Glutamatergic neuron (in vitro differentiated cells): ENCODE results near the gene NTF3. TPM values are rescaled to one million over a fixed set of nuclear protein-coding genes. Genes with fewer than 3 reads are reported as not detected.

Experiments
- DNase-seq: peaks from one replicate; pipeline ENCODE4 v3.0.0; 2022
- H3K27ac Mint-ChIP-seq: one replicate; pipeline ENCODE4 v1.8.0; 2020; ENCODE audit warnings: mild to moderate bottlenecking, mixed read lengths, inconsistent platforms; ENCODE audit not compliant: unreplicated experiment
- H3K27me3 Mint-ChIP-seq: one replicate; pipeline ENCODE4 v1.8.0; 2020; ENCODE audit warnings: mild to moderate bottlenecking, moderate library complexity, mixed read lengths, inconsistent platforms; ENCODE audit not compliant: unreplicated experiment
- H3K36me3 Mint-ChIP-seq: one replicate; pipeline ENCODE4 v1.8.0; 2020; ENCODE audit warnings: mild to moderate bottlenecking, mixed read lengths, inconsistent platforms; ENCODE audit not compliant: unreplicated experiment
- H3K4me1 Mint-ChIP-seq: one replicate; pipeline ENCODE4 v1.8.0; 2020; ENCODE audit warnings: mild to moderate bottlenecking, low read depth, mixed read lengths, inconsistent platforms; ENCODE audit not compliant: unreplicated experiment
- H3K4me3 Mint-ChIP-seq: one replicate; pipeline ENCODE4 v1.8.0; 2020; ENCODE audit warnings: mild to moderate bottlenecking, mixed read lengths, inconsistent platforms; ENCODE audit not compliant: unreplicated experiment
- H3K9me3 Mint-ChIP-seq: one replicate; pipeline ENCODE4 v1.8.0; 2020; ENCODE audit warnings: mild to moderate bottlenecking, moderate library complexity, mixed read lengths, inconsistent platforms; ENCODE audit not compliant: unreplicated experiment
- total RNA-seq: library from RNA; stranded (reverse); fragmentation: NEBNext Ultra II Directional; extraction: Animal tissue kit (Norgen Biotek cat#: 25700); gene quantifications from one replicate; pipeline ENCODE4 v1.2.1, GENCODE V29; 2021; ENCODE audit not compliant: unreplicated experiment
- TF ChIP-seq, protein P1 (sequence below): fragments of 200-600 bp; sonication (generic); IDR thresholded peaks from one replicate; pipeline ENCODE4 v1.5.0; 2021; ENCODE audit not compliant: partially characterized antibody, unreplicated experiment

NTF3 gene
- total RNA-seq, 1 donor from 2014 or later, result 5.0 TPM

DNA sequence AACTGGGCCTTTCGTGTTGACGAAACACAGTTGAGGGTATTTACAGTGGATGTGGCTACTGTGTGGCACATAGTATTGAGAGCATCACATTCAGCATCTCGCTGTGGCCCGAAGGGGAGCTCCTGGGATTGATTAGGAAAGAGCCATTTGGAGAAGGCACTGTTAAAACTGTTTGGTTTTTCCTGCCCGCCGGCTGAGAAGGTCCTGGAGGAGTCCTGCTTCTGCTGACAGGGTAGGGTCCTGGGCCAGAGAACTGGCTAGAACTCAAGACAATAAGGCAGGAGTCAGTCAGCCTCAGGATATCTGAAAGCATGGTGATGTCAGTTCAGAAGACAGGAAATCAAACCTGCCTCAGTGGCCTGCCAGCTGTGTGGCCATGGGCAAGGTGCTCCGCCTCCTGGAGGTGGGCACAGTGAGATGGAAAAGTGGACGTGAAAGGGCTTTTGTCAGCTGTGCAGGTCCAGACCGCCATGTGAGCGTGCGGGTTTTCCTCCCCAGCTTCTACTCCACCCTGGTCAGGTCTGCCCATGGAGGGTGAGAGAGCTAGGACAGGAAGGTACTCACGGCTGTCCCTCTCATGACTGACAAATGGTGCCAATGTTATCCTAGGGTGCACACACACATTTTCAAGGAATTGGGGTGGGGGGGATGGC is 92.3 kb downstream of the NTF3 start:
- Mint-ChIP-seq H3K27me3 (peaks cover 4% of the 10 kb centered on the region), H3K9me3 (no peaks in the 10 kb centered on the region), H3K4me1 (peaks cover 2% of the 10 kb centered on the region), H3K36me3 (no peaks in the 10 kb centered on the region), H3K27ac (no peak overlapping the region), H3K4me3 (no peak overlapping the region)
- TF ChIP-seq, protein P1, sequence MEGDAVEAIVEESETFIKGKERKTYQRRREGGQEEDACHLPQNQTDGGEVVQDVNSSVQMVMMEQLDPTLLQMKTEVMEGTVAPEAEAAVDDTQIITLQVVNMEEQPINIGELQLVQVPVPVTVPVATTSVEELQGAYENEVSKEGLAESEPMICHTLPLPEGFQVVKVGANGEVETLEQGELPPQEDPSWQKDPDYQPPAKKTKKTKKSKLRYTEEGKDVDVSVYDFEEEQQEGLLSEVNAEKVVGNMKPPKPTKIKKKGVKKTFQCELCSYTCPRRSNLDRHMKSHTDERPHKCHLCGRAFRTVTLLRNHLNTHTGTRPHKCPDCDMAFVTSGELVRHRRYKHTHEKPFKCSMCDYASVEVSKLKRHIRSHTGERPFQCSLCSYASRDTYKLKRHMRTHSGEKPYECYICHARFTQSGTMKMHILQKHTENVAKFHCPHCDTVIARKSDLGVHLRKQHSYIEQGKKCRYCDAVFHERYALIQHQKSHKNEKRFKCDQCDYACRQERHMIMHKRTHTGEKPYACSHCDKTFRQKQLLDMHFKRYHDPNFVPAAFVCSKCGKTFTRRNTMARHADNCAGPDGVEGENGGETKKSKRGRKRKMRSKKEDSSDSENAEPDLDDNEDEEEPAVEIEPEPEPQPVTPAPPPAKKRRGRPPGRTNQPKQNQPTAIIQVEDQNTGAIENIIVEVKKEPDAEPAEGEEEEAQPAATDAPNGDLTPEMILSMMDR, result no peak
- no peak for DNase-seq

DNA sequence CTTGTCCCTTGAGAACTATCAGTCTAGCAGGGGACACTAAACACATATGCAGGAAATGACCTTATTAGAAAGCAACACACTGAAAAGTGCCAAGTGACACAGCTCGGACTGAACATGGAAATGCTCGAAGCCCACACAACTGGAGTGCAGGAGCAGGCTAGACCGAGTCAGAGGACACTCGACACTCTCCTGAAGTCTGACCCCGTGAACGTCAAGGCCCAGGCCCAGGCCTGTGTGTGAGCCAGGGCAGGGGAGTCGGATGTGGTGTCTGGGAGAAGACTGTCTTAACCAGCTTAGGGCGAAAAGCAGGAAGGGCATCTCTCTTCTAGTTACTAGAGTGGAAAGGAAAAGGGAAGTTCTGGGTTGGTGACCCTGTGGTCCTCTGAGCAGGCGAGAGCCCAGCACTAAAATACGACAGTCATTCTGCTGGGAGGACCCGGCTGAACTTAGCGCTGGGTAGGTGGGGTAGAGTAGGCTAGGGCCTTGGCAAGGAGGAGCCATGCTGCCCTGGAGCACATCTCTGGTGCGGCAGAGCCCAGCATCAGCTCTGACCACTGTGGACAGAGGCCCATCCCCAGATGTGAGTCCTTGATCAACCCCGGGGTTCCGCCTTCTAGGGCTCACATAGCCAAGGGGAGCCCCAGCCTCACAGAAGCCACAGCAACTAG is 93.0 kb downstream of the NTF3 start:
- no peak for DNase-seq
- peaks cover 2% of the 10 kb centered on the region for H3K4me1 Mint-ChIP-seq
- H3K4me3 Mint-ChIP-seq, result no peak overlapping the region
- H3K9me3 Mint-ChIP-seq, result no peaks in the 10 kb centered on the region
- TF ChIP-seq, protein P1, result no peak
- H3K36me3 Mint-ChIP-seq, result no peaks in the 10 kb centered on the region
- no peak overlapping the region for H3K27ac Mint-ChIP-seq
- peaks cover 4% of the 10 kb centered on the region for H3K27me3 Mint-ChIP-seq

DNA sequence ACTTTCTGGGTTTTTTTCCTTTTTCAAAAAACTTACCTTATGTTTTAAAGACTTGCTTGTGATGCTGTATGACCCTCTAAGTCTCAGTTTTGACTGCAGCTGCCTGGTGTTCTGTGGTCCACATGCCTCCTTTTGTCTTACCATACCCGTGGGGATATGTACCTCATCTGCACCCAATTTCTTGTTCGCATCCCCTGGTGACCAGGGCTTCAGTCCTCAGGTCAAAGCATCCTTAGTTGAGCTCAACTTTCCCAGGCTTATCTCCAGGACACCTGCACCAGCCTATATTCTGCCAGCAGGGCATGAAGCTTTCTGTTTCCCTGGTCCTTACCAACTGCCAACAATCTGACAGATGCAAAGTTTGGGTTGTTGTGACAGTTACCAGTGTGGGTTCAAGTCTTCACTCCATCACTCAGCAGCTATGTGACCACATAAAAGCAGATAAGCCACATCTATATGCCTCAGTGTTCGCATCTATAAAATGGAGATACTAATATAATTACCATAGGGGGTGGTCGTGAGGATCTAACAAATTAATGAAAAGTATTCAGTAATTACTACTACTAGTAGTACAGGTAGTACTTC is 94.0 kb downstream of the NTF3 start:
- H3K4me1 Mint-ChIP-seq, result peaks cover 2% of the 10 kb centered on the region
- TF ChIP-seq, protein P1, result no peak
- H3K27ac Mint-ChIP-seq, result no peak overlapping the region
- no peak for DNase-seq
- H3K27me3 Mint-ChIP-seq, result peaks cover 4% of the 10 kb centered on the region
- no peak overlapping the region for H3K4me3 Mint-ChIP-seq
- H3K9me3 Mint-ChIP-seq, result no peaks in the 10 kb centered on the region
- no peaks in the 10 kb centered on the region for H3K36me3 Mint-ChIP-seq

DNA sequence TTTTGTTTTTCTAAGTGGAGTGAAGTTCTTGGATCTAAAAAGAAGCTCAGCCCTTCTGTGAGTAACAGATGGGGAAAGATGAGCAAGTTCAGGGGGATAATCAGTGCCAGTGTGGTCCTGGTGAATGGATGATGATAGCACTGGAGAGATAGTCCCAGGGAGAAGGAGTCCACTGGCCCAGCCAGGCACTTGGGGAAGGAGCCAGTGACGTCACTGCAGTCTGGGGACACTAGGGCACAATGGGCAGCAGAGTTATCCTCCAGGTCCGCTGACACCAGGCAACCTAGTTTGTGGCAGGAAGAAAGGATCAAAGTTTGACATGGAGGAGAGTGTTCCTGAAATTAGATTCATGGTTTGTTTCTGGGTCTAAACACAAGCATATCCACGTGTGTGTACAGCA is 101.5 kb downstream of the NTF3 start:
- Mint-ChIP-seq H3K27ac (no peak overlapping the region), H3K9me3 (peaks cover 4% of the 10 kb centered on the region), H3K4me1 (peaks cover 5% of the 10 kb centered on the region), H3K36me3 (peaks cover 9% of the 10 kb centered on the region), H3K27me3 (no peaks in the 10 kb centered on the region), H3K4me3 (no peak overlapping the region)
- TF ChIP-seq, protein P1, result no peak
- DNase-seq, result no peak
